Fibroblast of pulmonary artery (primary cell): ENCODE data around the gene BHMT.

Experiments used
- DNase-seq: peaks from one replicate; pipeline ENCODE4 v3.0.0-alpha.2; 2010; ENCODE audit warnings: low read depth
- H3K4me3 ChIP-seq: replicated peaks from 2 replicates; pipeline ENCODE4 v1.5.1; 2011; ENCODE audit warnings: low read depth, mild to moderate bottlenecking, control low read depth, low read length, moderate library complexity
- TF ChIP-seq, protein P1 (sequence below): IDR thresholded peaks from 2 replicates; pipeline ENCODE4 v1.5.1; 2011; ENCODE audit warnings: mild to moderate bottlenecking, control low read depth, low read length, inconsistent platforms; ENCODE audit errors: missing control alignments

BHMT gene

DNA sequence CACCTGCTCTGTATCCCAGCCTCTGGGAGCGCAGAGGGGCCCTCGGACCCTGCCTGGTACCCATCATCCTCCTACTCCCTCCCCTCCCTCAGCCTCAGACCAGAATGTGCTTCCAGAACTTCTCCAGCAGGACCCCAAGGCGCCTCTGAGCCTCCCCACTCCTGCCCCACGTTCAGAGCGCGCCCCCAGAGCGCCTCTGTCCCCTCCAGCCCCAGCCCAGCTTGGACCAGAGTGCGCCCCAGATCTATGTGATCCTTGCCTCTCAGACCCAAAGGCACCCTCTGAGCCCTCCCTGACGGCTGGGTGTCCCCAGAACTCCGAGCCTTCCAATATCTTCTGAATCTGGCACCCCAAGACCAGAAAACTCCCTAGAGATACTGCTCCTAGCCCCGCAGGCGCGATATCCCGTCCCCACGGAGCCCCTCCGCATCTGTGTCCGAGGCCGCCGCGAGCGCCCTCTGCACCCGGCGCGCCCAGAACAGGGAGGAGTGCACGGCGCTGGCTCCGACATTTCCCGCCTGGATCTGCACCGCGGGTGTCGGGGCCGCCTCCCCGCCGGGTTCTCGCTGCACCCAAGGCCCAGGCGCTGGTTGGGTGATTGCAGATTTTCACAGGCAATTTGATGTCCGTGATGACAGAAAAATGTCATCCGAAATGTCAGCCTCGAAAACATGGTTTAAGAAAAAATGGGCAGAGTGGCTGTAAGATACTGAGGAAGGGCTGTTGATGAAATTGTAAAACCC is 522 bp downstream of the BHMT start:
- TF ChIP-seq, protein P1, sequence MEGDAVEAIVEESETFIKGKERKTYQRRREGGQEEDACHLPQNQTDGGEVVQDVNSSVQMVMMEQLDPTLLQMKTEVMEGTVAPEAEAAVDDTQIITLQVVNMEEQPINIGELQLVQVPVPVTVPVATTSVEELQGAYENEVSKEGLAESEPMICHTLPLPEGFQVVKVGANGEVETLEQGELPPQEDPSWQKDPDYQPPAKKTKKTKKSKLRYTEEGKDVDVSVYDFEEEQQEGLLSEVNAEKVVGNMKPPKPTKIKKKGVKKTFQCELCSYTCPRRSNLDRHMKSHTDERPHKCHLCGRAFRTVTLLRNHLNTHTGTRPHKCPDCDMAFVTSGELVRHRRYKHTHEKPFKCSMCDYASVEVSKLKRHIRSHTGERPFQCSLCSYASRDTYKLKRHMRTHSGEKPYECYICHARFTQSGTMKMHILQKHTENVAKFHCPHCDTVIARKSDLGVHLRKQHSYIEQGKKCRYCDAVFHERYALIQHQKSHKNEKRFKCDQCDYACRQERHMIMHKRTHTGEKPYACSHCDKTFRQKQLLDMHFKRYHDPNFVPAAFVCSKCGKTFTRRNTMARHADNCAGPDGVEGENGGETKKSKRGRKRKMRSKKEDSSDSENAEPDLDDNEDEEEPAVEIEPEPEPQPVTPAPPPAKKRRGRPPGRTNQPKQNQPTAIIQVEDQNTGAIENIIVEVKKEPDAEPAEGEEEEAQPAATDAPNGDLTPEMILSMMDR: no peak
- no peak for DNase-seq
- no peak overlapping the region for H3K4me3 ChIP-seq

DNA sequence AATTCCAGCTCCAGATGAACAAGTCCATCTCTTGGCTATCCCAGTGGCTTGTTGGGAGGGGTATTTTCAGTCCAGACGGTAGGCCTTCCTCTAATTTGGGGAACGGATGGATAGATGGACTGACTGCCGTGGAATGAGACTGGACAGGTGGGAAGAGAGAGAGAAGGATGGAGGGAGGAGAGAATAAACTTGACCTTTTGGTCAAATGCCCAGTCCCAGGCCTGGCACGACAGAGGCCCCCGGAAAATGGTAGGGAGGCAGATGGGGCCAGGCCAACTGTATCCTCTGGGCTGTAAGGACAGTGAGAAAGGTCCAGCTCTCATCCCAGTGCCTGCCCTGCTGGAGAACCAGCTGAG is 1.1 kb downstream of the BHMT start:
- no peak overlapping the region for H3K4me3 ChIP-seq
- DNase-seq: no peak
- TF ChIP-seq, protein P1: no peak

DNA sequence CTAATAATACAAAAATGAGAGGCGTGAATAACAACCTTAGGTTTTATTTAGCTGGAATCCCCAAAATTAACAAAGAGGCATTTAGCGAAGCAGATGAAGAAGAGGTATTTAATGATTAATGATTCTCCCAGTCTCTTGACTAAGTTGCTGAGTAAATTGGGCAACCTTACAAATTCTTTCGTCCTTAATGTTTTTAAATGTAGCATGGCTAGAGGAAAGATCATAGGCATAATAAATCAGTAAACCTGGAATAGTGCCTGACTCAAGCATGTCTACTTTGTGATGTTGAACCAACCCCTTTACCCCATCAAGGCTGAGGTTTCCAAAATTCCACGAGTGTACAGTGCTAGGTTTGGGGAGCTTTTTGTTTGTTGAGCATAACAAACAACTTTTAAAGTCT is 7.9 kb downstream of the BHMT start:
- H3K4me3 ChIP-seq: no peak overlapping the region
- DNase-seq: peak; percentile 3
- TF ChIP-seq, protein P1: no peak

DNA sequence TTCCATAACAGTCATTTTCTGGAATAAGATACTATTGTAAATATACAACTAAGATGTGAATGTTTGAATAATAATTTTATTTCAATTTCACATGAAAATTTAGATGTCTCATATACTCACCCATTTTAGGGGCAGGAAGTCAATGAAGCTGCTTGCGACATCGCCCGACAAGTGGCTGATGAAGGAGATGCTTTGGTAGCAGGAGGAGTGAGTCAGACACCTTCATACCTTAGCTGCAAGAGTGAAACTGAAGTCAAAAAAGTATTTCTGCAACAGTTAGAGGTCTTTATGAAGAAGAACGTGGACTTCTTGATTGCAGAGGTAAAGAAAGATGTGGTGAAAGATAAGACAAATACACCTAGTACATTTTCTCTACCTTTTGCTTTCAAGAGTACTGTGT is 8.6 kb downstream of the BHMT start:
- TF ChIP-seq, protein P1: no peak
- no peak for DNase-seq
- H3K4me3 ChIP-seq: no peak overlapping the region

DNA sequence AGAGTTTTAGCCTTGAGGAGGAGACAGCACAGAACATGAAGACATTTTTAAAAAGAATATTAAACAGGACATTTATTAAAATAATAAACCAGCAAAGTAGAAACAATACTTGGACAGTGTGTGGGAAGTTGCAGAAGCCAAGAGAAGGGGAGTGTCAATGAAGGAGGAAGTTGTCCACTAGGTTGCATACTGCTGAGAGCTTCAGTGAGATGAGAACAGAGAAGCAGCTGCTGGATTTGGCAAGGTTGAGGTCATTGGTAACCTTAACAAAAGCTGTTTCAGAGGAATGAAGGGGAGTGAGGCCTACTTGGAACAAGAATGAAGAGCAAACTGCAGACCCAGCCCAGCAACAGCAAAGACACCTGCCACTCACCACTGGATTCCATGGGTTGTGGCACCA is 11.4 kb downstream of the BHMT start:
- H3K4me3 ChIP-seq: no peak overlapping the region
- TF ChIP-seq, protein P1: no peak
- DNase-seq: peak; percentile 11

DNA sequence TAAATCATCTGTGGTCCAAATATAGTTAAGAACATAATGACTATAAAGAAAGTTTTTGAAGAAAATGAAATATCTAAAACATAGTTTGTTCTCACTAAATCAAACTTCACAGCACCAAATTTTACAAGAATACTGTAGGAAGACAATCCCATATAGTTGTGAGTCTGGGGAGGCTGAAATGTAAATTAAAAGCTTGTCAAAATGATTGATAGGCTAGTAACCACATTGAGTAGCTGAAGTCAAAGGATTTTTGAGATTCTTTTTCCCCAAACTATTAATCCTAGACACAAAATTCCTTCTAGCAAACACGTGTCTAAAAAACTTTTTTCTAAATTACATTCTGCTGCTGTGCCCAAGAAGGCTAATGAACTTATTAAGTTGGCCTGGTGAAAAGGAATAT is 13.0 kb downstream of the BHMT start:
- DNase-seq: no peak
- TF ChIP-seq, protein P1: no peak
- H3K4me3 ChIP-seq: no peak overlapping the region

DNA sequence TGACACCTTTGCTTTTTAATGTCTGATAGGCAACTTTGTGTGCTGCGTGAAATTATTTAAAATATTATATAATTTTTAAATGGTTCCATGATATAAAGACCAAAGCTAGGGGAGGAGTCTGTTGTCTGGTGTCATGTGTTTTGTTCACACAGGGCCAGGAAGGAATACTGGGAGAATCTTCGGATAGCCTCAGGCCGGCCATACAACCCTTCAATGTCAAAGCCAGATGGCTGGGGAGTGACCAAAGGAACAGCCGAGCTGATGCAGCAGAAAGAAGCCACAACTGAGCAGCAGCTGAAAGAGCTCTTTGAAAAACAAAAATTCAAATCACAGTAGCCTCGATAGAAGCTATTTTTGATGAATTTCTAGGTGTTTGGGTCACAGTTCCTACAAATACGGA is 19.2 kb downstream of the BHMT start:
- TF ChIP-seq, protein P1: no peak
- no peak for DNase-seq
- H3K4me3 ChIP-seq: no peak overlapping the region
